MM.1S (cell line): Measurements from ENCODE around the gene KIAA0930.

ENCODE experiments used
- DNase-seq: peaks from one replicate; pipeline ENCODE4 v3.0.0-alpha.2; 2015
- H2AFZ ChIP-seq: fragments of 300-600 bp; sonication (generic); 2 replicates; pipeline ENCODE4 v1.6.0; 2016; ENCODE audit warnings: antibody characterized with exemption, low read length
- H3F3A ChIP-seq: fragments of 300-600 bp; sonication (generic); 2 replicates; pipeline ENCODE4 v1.6.1; 2016; ENCODE audit warnings: mild to moderate bottlenecking, antibody characterized with exemption, low read length, moderate library complexity, mixed read lengths; ENCODE audit not compliant: insufficient read depth
- H3K27ac ChIP-seq: fragments of 300-600 bp; sonication (generic); 2 replicates; pipeline ENCODE4 v1.5.1; 2016; ENCODE audit warnings: mild to moderate bottlenecking, low read length
- H3K27me3 ChIP-seq: fragments of 300-600 bp; sonication (generic); replicated peaks from 2 replicates; pipeline ENCODE4 v1.6.0; 2016; ENCODE audit warnings: low read length; ENCODE audit not compliant: insufficient read depth
- H3K36me3 ChIP-seq: fragments of 300-600 bp; sonication (generic); replicated peaks from 2 replicates; pipeline ENCODE4 v1.6.1; 2016; ENCODE audit warnings: mild to moderate bottlenecking, low read length, mixed read lengths; ENCODE audit not compliant: insufficient read depth
- H3K4me1 ChIP-seq: fragments of 300-600 bp; sonication (generic); 2 replicates; pipeline ENCODE4 v1.6.1; 2016; ENCODE audit warnings: low read length, mixed read lengths
- H3K4me2 ChIP-seq: fragments of 300-600 bp; sonication (generic); 2 replicates; pipeline ENCODE4 v1.6.0; 2016; ENCODE audit warnings: low read depth, low read length
- H3K4me3 ChIP-seq: fragments of 300-600 bp; sonication (generic); 2 replicates; pipeline ENCODE4 v1.5.1; 2016; ENCODE audit warnings: low read length, mixed read lengths
- H3K79me2 ChIP-seq: fragments of 300-600 bp; sonication (generic); 2 replicates; pipeline ENCODE4 v1.6.1; 2016; ENCODE audit warnings: mixed run types, low read length, mixed read lengths
- H3K9ac ChIP-seq: fragments of 300-600 bp; sonication (generic); 2 replicates; pipeline ENCODE4 v1.6.1; 2016; ENCODE audit warnings: low read length, mixed read lengths
- H3K9me2 ChIP-seq: fragments of 300-600 bp; sonication (generic); replicated peaks from 2 replicates; pipeline ENCODE4 v1.6.1; 2016; ENCODE audit warnings: mild to moderate bottlenecking, low read length, mixed read lengths; ENCODE audit not compliant: insufficient read depth
- H3K9me3 ChIP-seq: fragments of 300-600 bp; sonication (generic); replicated peaks from 2 replicates; pipeline ENCODE4 v1.6.1; 2016; ENCODE audit warnings: mild to moderate bottlenecking, low read length, mixed read lengths; ENCODE audit not compliant: insufficient read depth
- H4K20me1 ChIP-seq: fragments of 300-600 bp; sonication (generic); 2 replicates; pipeline ENCODE4 v1.6.1; 2016; ENCODE audit warnings: mild to moderate bottlenecking, low read length, moderate library complexity, mixed read lengths; ENCODE audit not compliant: insufficient read depth
- EZH2 ChIP-seq: fragments of 300-600 bp; sonication (generic); optimal IDR thresholded peaks from 2 replicates; pipeline ENCODE3; 2017; ENCODE audit warnings: low read depth, mild to moderate bottlenecking, antibody characterized with exemption, low read length, mixed read lengths
- EZH2phosphoT487 ChIP-seq: fragments of 300-600 bp; sonication (generic); IDR thresholded peaks from 2 replicates; pipeline ENCODE4 v1.6.1; 2018; ENCODE audit warnings: antibody characterized with exemption, low read length
- TF ChIP-seq, protein P1 (sequence below): fragments of 300-600 bp; sonication (generic); IDR thresholded peaks from 2 replicates; pipeline ENCODE4 v1.5.1; 2016; ENCODE audit warnings: antibody characterized with exemption, low read length, mixed read lengths

KIAA0930 gene

DNA sequence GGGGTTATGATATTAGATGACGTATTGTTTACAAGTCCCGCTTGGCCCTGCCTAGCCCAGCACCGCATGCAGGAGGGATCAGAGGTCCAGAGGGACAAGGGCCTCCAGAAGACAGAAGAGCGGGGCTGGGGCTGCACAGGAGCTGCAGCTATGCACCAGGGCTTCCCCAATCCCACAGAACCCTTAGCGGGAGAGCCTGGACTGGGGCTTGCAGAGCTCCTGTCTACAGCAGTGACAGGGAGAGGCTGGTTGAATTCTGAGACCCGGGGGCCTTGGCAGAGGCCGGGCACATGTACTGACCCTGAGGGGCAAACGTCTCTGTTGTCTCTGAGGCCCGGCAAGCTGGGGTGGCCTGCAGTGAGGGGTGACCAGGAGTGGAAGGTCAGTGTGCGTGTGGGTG lies 6.9 kb downstream of the KIAA0930 start:
- H3K4me1 ChIP-seq, result peaks cover 46% of the 10 kb centered on the region
- H2AFZ ChIP-seq, result no peak overlapping the region
- no peak overlapping the region for H3K9ac ChIP-seq
- H3K4me2 ChIP-seq, result no peak overlapping the region
- H3K27ac ChIP-seq, result no peak overlapping the region; the same call in 1 of the 2 replicates
- H4K20me1 ChIP-seq, result no peaks in the 10 kb centered on the region
- H3K79me2 ChIP-seq, result peaks cover 86% of the 10 kb centered on the region
- no peaks in the 10 kb centered on the region for H3K9me2 ChIP-seq
- no peaks in the 10 kb centered on the region for H3K36me3 ChIP-seq
- DNase-seq, result no peak
- TF ChIP-seq EZH2 (no peak), EZH2phosphoT487 (no peak)
- TF ChIP-seq, protein P1, sequence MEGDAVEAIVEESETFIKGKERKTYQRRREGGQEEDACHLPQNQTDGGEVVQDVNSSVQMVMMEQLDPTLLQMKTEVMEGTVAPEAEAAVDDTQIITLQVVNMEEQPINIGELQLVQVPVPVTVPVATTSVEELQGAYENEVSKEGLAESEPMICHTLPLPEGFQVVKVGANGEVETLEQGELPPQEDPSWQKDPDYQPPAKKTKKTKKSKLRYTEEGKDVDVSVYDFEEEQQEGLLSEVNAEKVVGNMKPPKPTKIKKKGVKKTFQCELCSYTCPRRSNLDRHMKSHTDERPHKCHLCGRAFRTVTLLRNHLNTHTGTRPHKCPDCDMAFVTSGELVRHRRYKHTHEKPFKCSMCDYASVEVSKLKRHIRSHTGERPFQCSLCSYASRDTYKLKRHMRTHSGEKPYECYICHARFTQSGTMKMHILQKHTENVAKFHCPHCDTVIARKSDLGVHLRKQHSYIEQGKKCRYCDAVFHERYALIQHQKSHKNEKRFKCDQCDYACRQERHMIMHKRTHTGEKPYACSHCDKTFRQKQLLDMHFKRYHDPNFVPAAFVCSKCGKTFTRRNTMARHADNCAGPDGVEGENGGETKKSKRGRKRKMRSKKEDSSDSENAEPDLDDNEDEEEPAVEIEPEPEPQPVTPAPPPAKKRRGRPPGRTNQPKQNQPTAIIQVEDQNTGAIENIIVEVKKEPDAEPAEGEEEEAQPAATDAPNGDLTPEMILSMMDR, result no peak
- no peak overlapping the region for H3K4me3 ChIP-seq
- no peaks in the 10 kb centered on the region for H3K27me3 ChIP-seq
- peaks cover 23% of the 10 kb centered on the region for H3F3A ChIP-seq
- H3K9me3 ChIP-seq, result no peaks in the 10 kb centered on the region

DNA sequence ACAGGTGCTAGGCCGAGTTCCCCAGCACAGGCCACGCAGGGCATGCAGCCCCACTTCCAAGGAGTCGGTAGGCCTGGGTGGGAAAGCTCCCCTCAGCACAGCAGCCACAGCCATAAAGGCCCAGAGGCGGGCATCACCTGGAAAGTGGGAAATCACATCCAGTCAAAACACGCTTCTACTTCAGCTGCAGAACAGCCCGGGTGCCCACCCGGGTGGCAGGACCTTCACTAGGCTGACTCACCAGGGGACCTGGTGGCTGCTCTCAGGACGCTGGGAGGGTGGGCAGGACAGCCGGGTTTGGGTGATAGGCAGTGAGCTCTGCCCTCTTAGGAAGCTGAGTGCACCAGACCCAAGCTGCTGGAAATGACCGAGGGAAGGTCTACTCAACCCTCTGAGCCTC lies 7.3 kb downstream of the KIAA0930 start:
- H3K27me3 ChIP-seq, result no peaks in the 10 kb centered on the region
- no peak for DNase-seq
- no peaks in the 10 kb centered on the region for H4K20me1 ChIP-seq
- no peaks in the 10 kb centered on the region for H3K36me3 ChIP-seq
- H3K9ac ChIP-seq, result no peak overlapping the region
- no peaks in the 10 kb centered on the region for H3K9me2 ChIP-seq
- no peak for TF ChIP-seq EZH2phosphoT487
- no peaks in the 10 kb centered on the region for H3K9me3 ChIP-seq
- no peak overlapping the region for H2AFZ ChIP-seq
- H3K4me3 ChIP-seq, result no peak overlapping the region
- H3K27ac ChIP-seq, result no peak overlapping the region
- no peak overlapping the region for H3K4me2 ChIP-seq
- H3F3A ChIP-seq, result peaks cover 23% of the 10 kb centered on the region
- H3K4me1 ChIP-seq, result peaks cover 41% of the 10 kb centered on the region
- H3K79me2 ChIP-seq, result peaks cover 83% of the 10 kb centered on the region

DNA sequence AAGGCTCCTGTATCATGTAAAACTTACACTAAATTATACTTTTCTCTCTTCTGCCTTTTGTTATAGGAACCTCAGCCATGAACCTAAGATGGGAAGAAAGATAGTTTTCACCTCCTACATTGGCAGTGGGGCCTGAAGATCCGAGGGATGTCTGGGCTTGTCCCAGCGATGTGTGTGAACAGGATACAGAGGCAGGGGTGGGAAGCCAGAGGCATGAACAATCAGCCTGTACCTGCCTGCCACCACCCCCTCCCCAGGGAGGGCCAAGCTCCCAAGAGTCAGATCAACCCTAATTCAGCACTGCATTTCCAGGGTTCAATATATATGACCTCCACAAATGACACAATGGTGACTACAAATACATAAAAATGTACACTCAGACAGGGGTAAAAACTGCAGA lies 9.4 kb downstream of the KIAA0930 start:
- H3F3A ChIP-seq, result peaks cover 10% of the 10 kb centered on the region
- H3K27ac ChIP-seq, result no peak overlapping the region
- TF ChIP-seq EZH2 (no peak), EZH2phosphoT487 (no peak)
- TF ChIP-seq, protein P1, result no peak
- H3K79me2 ChIP-seq, result peaks cover 83% of the 10 kb centered on the region
- H3K4me3 ChIP-seq, result no peak overlapping the region
- H3K9me2 ChIP-seq, result no peaks in the 10 kb centered on the region
- no peak overlapping the region for H3K9ac ChIP-seq
- H3K9me3 ChIP-seq, result no peaks in the 10 kb centered on the region
- DNase-seq, result no peak
- H4K20me1 ChIP-seq, result no peaks in the 10 kb centered on the region
- H3K4me1 ChIP-seq, result peaks cover 24% of the 10 kb centered on the region
- H3K4me2 ChIP-seq, result no peak overlapping the region
- no peaks in the 10 kb centered on the region for H3K27me3 ChIP-seq
- H2AFZ ChIP-seq, result no peak overlapping the region
- H3K36me3 ChIP-seq, result no peaks in the 10 kb centered on the region

DNA sequence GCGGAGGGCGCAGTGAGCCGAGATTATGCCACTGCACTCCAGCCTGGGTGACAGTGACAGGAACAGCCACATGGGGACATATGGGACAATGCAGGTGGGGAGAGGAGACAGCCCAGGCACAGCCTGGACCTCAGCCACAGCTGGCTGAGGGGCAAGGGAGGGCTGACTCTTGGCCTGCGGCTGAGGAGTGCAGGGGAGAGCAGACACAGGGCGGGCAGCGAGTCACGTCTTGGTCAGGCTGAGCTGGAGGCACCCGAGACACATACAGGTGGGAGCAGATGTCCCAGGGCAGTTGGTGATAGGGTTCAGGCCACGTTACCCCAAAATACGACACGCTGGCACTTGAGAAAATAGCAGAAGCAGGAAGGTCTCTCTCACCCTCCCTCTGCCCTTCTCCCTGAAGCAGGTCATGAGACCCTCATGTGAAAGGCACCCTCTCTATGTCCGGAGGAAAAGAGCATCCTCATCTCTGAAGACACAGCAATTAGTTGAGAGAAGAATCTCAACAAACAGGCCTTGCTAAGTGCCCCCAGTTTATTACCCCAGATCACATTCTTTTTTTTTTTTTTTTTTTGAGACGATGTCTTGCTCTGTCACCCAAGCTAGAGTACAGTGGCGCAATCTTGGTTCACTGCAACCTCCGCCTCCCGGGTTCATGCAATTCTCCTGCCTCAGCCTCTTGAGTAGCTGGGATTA lies 10.5 kb downstream of the KIAA0930 start:
- no peak overlapping the region for H3K4me3 ChIP-seq
- no peak for DNase-seq
- H3K9ac ChIP-seq, result no peak overlapping the region
- peaks cover 92% of the 10 kb centered on the region for H3K79me2 ChIP-seq
- no peaks in the 10 kb centered on the region for H3K9me2 ChIP-seq
- H3K27ac ChIP-seq, result no peak overlapping the region
- H3K9me3 ChIP-seq, result no peaks in the 10 kb centered on the region
- H3F3A ChIP-seq, result no peaks in the 10 kb centered on the region; the same call in 1 of the 2 replicates
- peaks cover 15% of the 10 kb centered on the region for H3K4me1 ChIP-seq
- 0 out of 2 replicates have a peak, but pooled peaks cover 4% of the 10 kb centered on the region for H4K20me1 ChIP-seq
- H3K4me2 ChIP-seq, result no peak overlapping the region
- H3K36me3 ChIP-seq, result no peaks in the 10 kb centered on the region
- no peak for TF ChIP-seq EZH2phosphoT487
- no peak for TF ChIP-seq EZH2
- TF ChIP-seq, protein P1, result no peak
- no peaks in the 10 kb centered on the region for H3K27me3 ChIP-seq
- no peak overlapping the region for H2AFZ ChIP-seq
